HepG2 (cell line): ENCODE results near the gene FAM53B.

ENCODE experiments used
- ASH2L ChIP-seq: fragments of 300-600, 200-600 bp; sonication (generic); IDR thresholded peaks from 2 replicates; pipeline ENCODE4 v1.7.0; 2017; ENCODE audit warnings: low read depth, mild to moderate bottlenecking, moderate library complexity, mixed read lengths, low read length; ENCODE audit not compliant: insufficient read length
- CTCF ChIP-seq: sonication (generic); formaldehyde crosslinking; IDR thresholded peaks from 2 replicates; pipeline ENCODE4 v1.5.0; 2020; ENCODE audit warnings: mild to moderate bottlenecking, missing genetic modification reagents, moderate library complexity
- DPF2 ChIP-seq: sonication (generic); formaldehyde crosslinking; IDR thresholded peaks from 2 replicates; pipeline ENCODE4 v1.4.0; 2020; ENCODE audit warnings: mild to moderate bottlenecking, low read depth, missing genetic modification reagents, borderline replicate concordance
- GLI4 ChIP-seq: sonication (generic); formaldehyde crosslinking; IDR thresholded peaks from 2 replicates; pipeline ENCODE4 v1.5.1; 2020; ENCODE audit warnings: missing genetic modification reagents, mild to moderate bottlenecking, moderate library complexity, borderline replicate concordance
- SRF ChIP-seq: IDR thresholded peaks from 2 replicates; pipeline ENCODE4 v1.6.1; 2011; ENCODE audit warnings: mild to moderate bottlenecking, low read depth, low read length, moderate library complexity
- ZBTB7A ChIP-seq: sonication (generic); formaldehyde crosslinking; IDR thresholded peaks from 2 replicates; pipeline ENCODE4 v1.8.0; 2022; ENCODE audit warnings: mild to moderate bottlenecking, missing genetic modification reagents
- ZKSCAN8 ChIP-seq: IDR thresholded peaks from 2 replicates; pipeline ENCODE4 v1.6.1; 2016; ENCODE audit warnings: borderline replicate concordance, missing genetic modification reagents, missing compliant biosample characterization

GRCh38 chr10:124679401-124679800 lies 64.8 kb downstream of the FAM53B start:
- no peak for TF ChIP-seq DPF2 (CRISPR knock-in tag)
- TF ChIP-seq CTCF (CRISPR knock-in tag), result no peak
- no peak for TF ChIP-seq ZKSCAN8
- TF ChIP-seq ZBTB7A, result no peak
- no peak for TF ChIP-seq GLI4 (CRISPR knock-in tag)
- TF ChIP-seq SRF, result no peak
- no peak for TF ChIP-seq ASH2L
